CD14-positive monocyte (primary cell): ENCODE measurements around the gene RCCD1. TPM values are rescaled to one million over a fixed set of nuclear protein-coding genes. Genes with fewer than 3 reads are reported as not detected.

ENCODE experiments used
- DNase-seq, 3 donors: peaks; one replicate each; pipeline ENCODE4 v3.0.0-alpha.2; 2011 to 2022
- H2AFZ ChIP-seq: 2 replicates; pipeline ENCODE4 v1.6.0; 2012; ENCODE audit warnings: mild to moderate bottlenecking, low read depth, low read length, inconsistent platforms; ENCODE audit not compliant: insufficient read depth, poor library complexity, severe bottlenecking
- H3K27ac ChIP-seq, 2 donors: 1 replicate in 1 of 2; 2 replicates in 1 of 2; pipeline ENCODE4 v1.5.1; 2012 to 2013; ENCODE audit warnings: low read length in 2 of 2, control low read depth in 1 of 2, inconsistent platforms in 1 of 2, low read depth in 1 of 2, mild to moderate bottlenecking in 1 of 2
- H3K27me3 ChIP-seq, 2 donors: one replicate each; pipeline versions ENCODE4 v1.6.0 to v1.6.1; 2011 to 2013; ENCODE audit warnings: low read length in 2 of 2; ENCODE audit not compliant: control insufficient read depth in 2 of 2, insufficient read depth in 2 of 2
- H3K36me3 ChIP-seq, 2 donors: replicated peaks in 1 of 2; 1 replicate in 1 of 2; 2 replicates in 1 of 2; pipeline versions ENCODE4 v1.5.1 to v1.6.1; 2012 to 2013; ENCODE audit warnings: low read length in 2 of 2, control low read depth in 1 of 2, inconsistent platforms in 1 of 2, mild to moderate bottlenecking in 1 of 2; ENCODE audit not compliant: insufficient read depth in 2 of 2, control insufficient read depth in 1 of 2
- H3K4me1 ChIP-seq, 2 donors: 1 replicate in 1 of 2; 2 replicates in 1 of 2; pipeline versions ENCODE4 v1.5.1 to v1.6.1; 2012 to 2013; ENCODE audit warnings: low read length in 2 of 2, control low read depth in 1 of 2, inconsistent platforms in 1 of 2, mild to moderate bottlenecking in 1 of 2, moderate library complexity in 1 of 2; ENCODE audit not compliant: insufficient read depth in 2 of 2, control insufficient read depth in 1 of 2
- H3K4me2 ChIP-seq: replicated peaks from 2 replicates; pipeline ENCODE3; 2012; ENCODE audit warnings: low read length, moderate library complexity, mild to moderate bottlenecking; ENCODE audit not compliant: poor library complexity, severe bottlenecking; ENCODE audit errors: extremely low read depth
- H3K4me3 ChIP-seq, 3 experiments: fragments of 200-600 bp in 1 of 3; sonication (generic) in 1 of 3; replicated peaks in 1 of 3; 1 replicate in 2 of 3; 2 replicates in 1 of 3; pipeline ENCODE4 v1.5.1; 2011 to 2013; ENCODE audit warnings: low read length in 3 of 3, mild to moderate bottlenecking in 3 of 3, control low read depth in 2 of 3, low read depth in 2 of 3, inconsistent platforms in 1 of 3, moderate library complexity in 1 of 3
- H3K79me2 ChIP-seq: 2 replicates; pipeline ENCODE4 v1.6.0; 2012; ENCODE audit warnings: mild to moderate bottlenecking, control low read depth, inconsistent platforms, low read length, moderate library complexity; ENCODE audit not compliant: insufficient read depth
- H3K9ac ChIP-seq: 2 replicates; pipeline ENCODE4 v1.6.0; 2017; ENCODE audit warnings: low read length, mild to moderate bottlenecking; ENCODE audit not compliant: insufficient read depth, poor library complexity, severe bottlenecking
- H3K9me3 ChIP-seq, 2 donors: replicated peaks in 1 of 2; 1 replicate in 1 of 2; 2 replicates in 1 of 2; pipeline versions ENCODE4 v1.5.1 to v1.6.1; 2012 to 2013; ENCODE audit warnings: low read length in 2 of 2, control low read depth in 1 of 2; ENCODE audit not compliant: control insufficient read depth in 1 of 2, insufficient read depth in 1 of 2
- H4K20me1 ChIP-seq: 2 replicates; pipeline ENCODE4 v1.6.0; 2012; ENCODE audit warnings: mild to moderate bottlenecking, low read length, control low read depth, moderate library complexity; ENCODE audit not compliant: insufficient read depth
- H3K27ac Mint-ChIP-seq, 7 donors: one replicate each; pipeline ENCODE4 v1.8.0; 2020; ENCODE audit warnings: mild to moderate bottlenecking in 7 of 7, mixed read lengths in 7 of 7, moderate library complexity in 6 of 7, inconsistent platforms in 2 of 7
- H3K27me3 Mint-ChIP-seq, 3 donors: one replicate each; pipeline ENCODE4 v1.8.0; 2021 to 2022; ENCODE audit warnings: low read depth in 3 of 3, mild to moderate bottlenecking in 3 of 3, mixed read lengths in 3 of 3, moderate library complexity in 3 of 3, inconsistent platforms in 1 of 3
- H3K36me3 Mint-ChIP-seq, 2 donors: one replicate each; pipeline ENCODE4 v1.8.0; 2020; ENCODE audit warnings: mixed read lengths in 2 of 2, inconsistent platforms in 1 of 2, mild to moderate bottlenecking in 1 of 2
- H3K4me1 Mint-ChIP-seq: one replicate; pipeline ENCODE4 v1.8.0; 2020; ENCODE audit warnings: mild to moderate bottlenecking, mixed read lengths
- H3K4me3 Mint-ChIP-seq, 2 donors: one replicate each; pipeline ENCODE4 v1.8.0; 2020; ENCODE audit warnings: mild to moderate bottlenecking in 2 of 2, mixed read lengths in 2 of 2, moderate library complexity in 1 of 2
- H3K9me3 Mint-ChIP-seq, 7 donors: one replicate each; pipeline ENCODE4 v1.8.0; 2020 to 2022; ENCODE audit warnings: mixed read lengths in 7 of 7, mild to moderate bottlenecking in 6 of 7, moderate library complexity in 6 of 7, inconsistent platforms in 2 of 7
- CTCF ChIP-seq: fragments of 200-600 bp; IDR thresholded peaks from one replicate; pipeline ENCODE4 v1.8.0; 2022; ENCODE audit warnings: antibody characterized with exemption, mild to moderate bottlenecking
- WGBS: methylation state at CpG from one replicate; pipeline ENCODE4 v1.1.5; 2013; ENCODE audit warnings: missing lambda C conversion rate; ENCODE audit not compliant: insufficient coverage; 5-methylcytosine and 5-hydroxymethylcytosine counted together
- intact Hi-C, 2 donors: fragments of 100-400 bp; cut with micrococcal nuclease; formaldehyde crosslinking; loops; one replicate each; pipeline versions ENCODE4 v1.15.0 to v1.15.1; 2023
- polyA plus RNA-seq, 3 donors: library from polyadenylated mRNA; depleted of rRNA in 1 of 3; unstranded in 2 of 3; stranded (reverse) in 1 of 3; fragments of 300-500 nt in 2 of 3; fragments of >200 nt in 1 of 3; fragmentation: Illumina TruSeq in 2 of 3; gene quantifications; 1 replicate in 2 of 3; 2 replicates in 1 of 3; pipeline ENCODE4 v1.2.3, GENCODE V29; 2012 to 2021

The RCCD1 gene
- polyA plus RNA-seq, 3 donors, result 1.2 to 2.8 (median 1.5) TPM

DNA sequence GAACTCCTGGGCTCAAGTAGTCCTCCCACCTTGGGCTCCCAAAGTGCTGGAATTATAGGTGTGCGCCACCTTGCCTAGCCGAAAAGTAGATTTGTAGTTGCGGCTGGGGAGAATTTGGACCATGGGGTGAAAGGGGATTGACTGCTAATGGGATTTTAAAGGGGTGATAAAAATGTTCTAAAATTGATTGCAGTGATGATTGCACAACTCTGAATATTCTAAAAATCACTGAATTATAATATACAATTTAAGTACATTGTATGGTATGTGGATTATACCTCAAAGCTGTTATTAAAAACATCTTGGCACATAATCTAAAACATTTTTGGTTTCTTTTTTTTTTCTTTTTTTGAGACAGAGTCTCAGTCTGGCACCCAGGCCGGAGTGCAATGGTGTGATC lies 35.8 kb downstream of the RCCD1 start:
- Histone ChIP-seq H3K27ac (no peak overlapping the region), H3K9ac (no peak overlapping the region), H3K27me3 (no peaks in the 10 kb centered on the region), H3K4me3 (no peak overlapping the region), H3K4me2 (no peak overlapping the region), H2AFZ (no peak overlapping the region), H3K9me3 (no peaks in the 10 kb centered on the region), H3K79me2 (peaks cover 97% of the 10 kb centered on the region), H3K4me1 (peaks cover 29 to 33% of the 10 kb centered on the region in 2 donors), H4K20me1 (no peaks in the 10 kb centered on the region), H3K36me3 (no peaks in the 10 kb centered on the region)
- WGBS, result 100% methylated on average over 1 of the region's 4 CpGs
- TF ChIP-seq CTCF, result no peak
- no peak overlapping the region for H3K4me3 Mint-ChIP-seq
- H3K27me3 Mint-ChIP-seq, result no peaks in the 10 kb centered on the region
- intact Hi-C loops, result no loop called here
- H3K4me1 Mint-ChIP-seq, result peaks cover 47% of the 10 kb centered on the region
- H3K36me3 Mint-ChIP-seq, result peaks cover 0 to 2% of the 10 kb centered on the region in 2 donors
- peak overlapping the region in 4 of 7 donors; percentile 60 to 74 (median 62) for H3K27ac Mint-ChIP-seq
- H3K9me3 Mint-ChIP-seq, result peaks cover 0 to 3% (median 0%) of the 10 kb centered on the region in 7 donors
- no peak for DNase-seq

DNA sequence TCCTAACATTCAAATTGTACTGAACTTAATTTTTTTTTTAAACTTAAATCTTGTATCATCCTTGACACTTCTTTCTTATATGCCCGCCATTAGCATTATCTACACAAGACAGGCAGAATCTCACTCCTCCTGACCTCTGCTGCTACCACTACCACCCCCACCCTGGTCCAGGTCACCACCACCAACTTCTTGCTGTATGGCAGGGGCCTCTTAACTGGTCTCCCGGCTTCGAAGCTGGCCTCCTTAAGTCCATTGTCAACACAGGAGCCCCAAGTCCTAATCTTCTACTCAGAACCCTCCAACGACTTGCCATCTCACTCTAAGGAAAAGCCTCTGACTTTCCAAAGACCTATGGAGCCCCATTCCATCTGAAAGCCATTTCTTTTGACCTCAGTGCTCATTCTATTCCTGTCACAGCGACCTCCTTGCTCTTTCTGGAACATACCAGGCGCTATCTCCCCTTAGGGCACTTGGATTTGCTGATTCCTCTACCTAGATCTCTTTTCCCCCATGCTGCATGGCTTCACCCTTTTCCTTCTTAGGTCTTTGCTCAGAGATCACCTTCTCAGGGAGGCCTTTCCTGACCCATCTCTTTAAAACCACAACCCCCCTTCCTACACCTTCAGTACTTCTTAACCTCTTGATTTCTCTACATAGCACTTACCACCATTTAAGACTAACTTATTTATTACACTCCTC lies 37.1 kb downstream of the RCCD1 start:
- H3K9me3 Mint-ChIP-seq, result peaks cover 0 to 3% (median 0%) of the 10 kb centered on the region in 7 donors
- H3K36me3 ChIP-seq, result no peaks in the 10 kb centered on the region
- H4K20me1 ChIP-seq, result no peaks in the 10 kb centered on the region
- H3K79me2 ChIP-seq, result peaks cover 85% of the 10 kb centered on the region
- no peak overlapping the region for H3K4me2 ChIP-seq
- peaks cover 47% of the 10 kb centered on the region for H3K4me1 Mint-ChIP-seq
- H2AFZ ChIP-seq, result peak overlapping the region; percentile 46
- no peak overlapping the region for H3K4me3 Mint-ChIP-seq
- 98% methylated on average over 6 of the region's 6 CpGs for WGBS
- H3K27ac Mint-ChIP-seq, result peak overlapping the region in 6 of 7 donors; percentile 36 to 74 (median 48)
- H3K27me3 ChIP-seq, result no peaks in the 10 kb centered on the region
- no peaks in the 10 kb centered on the region for H3K27me3 Mint-ChIP-seq
- DNase-seq, result no peak
- intact Hi-C loops, result no loop called here
- no peaks in the 10 kb centered on the region for H3K9me3 ChIP-seq
- TF ChIP-seq CTCF, result no peak
- H3K36me3 Mint-ChIP-seq, result peaks cover 0 to 2% of the 10 kb centered on the region in 2 donors
- no peak overlapping the region for H3K4me3 ChIP-seq
- H3K27ac ChIP-seq, result no peak overlapping the region
- H3K9ac ChIP-seq, result no peak overlapping the region
- peaks cover 29 to 33% of the 10 kb centered on the region in 2 donors for H3K4me1 ChIP-seq
